Activated T-cell treated with anti-CD3 and anti-CD28 coated beads, Interleukin-2, amount 50 U/mL, for 72 hours (primary cell): ENCODE data around the gene DUSP22. TPM values are rescaled to one million over a fixed set of nuclear protein-coding genes. Genes with fewer than 3 reads are reported as not detected.

ENCODE experiments used
- ATAC-seq, 2 donors: fragments of 150-1000 bp; cut with Tn5 transposase; replicated peaks in 1 of 2; 2 replicates each; pipeline ENCODE4 v1.10.0; 2021; ENCODE audit warnings: moderate library complexity in 2 of 2, mild to moderate bottlenecking in 1 of 2
- DNase-seq, 2 donors: peaks; one replicate each; pipeline ENCODE4 v3.0.0; 2021 to 2022; ENCODE audit warnings: mixed read lengths in 1 of 2
- H3K27ac Mint-ChIP-seq: one replicate; pipeline ENCODE4 v1.8.0; 2022; ENCODE audit warnings: mild to moderate bottlenecking, moderate library complexity, mixed read lengths
- H3K27me3 Mint-ChIP-seq: one replicate; pipeline ENCODE4 v1.8.0; 2022; ENCODE audit warnings: low read depth, mixed read lengths
- H3K36me3 Mint-ChIP-seq, 2 donors: one replicate each; pipeline ENCODE4 v1.8.0; 2022; ENCODE audit warnings: mixed read lengths in 2 of 2, mild to moderate bottlenecking in 1 of 2; ENCODE audit not compliant: insufficient read depth in 2 of 2
- H3K4me1 Mint-ChIP-seq: one replicate; pipeline ENCODE4 v1.8.0; 2022; ENCODE audit warnings: low read depth, mixed read lengths
- H3K4me3 Mint-ChIP-seq, 2 donors: one replicate each; pipeline ENCODE4 v1.8.0; 2022; ENCODE audit warnings: mild to moderate bottlenecking in 2 of 2, mixed read lengths in 2 of 2, moderate library complexity in 2 of 2
- H3K9me3 Mint-ChIP-seq, 2 donors: one replicate each; pipeline ENCODE4 v1.8.0; 2022; ENCODE audit warnings: mixed read lengths in 2 of 2
- total RNA-seq, 2 donors: library from RNA; stranded (reverse); gene quantifications; one replicate each; pipeline ENCODE4 v1.2.3, GENCODE V29; 2022

Gene DUSP22
- total RNA-seq, 2 donors from 2014 or later = 43.6 to 48.6 TPM

DNA sequence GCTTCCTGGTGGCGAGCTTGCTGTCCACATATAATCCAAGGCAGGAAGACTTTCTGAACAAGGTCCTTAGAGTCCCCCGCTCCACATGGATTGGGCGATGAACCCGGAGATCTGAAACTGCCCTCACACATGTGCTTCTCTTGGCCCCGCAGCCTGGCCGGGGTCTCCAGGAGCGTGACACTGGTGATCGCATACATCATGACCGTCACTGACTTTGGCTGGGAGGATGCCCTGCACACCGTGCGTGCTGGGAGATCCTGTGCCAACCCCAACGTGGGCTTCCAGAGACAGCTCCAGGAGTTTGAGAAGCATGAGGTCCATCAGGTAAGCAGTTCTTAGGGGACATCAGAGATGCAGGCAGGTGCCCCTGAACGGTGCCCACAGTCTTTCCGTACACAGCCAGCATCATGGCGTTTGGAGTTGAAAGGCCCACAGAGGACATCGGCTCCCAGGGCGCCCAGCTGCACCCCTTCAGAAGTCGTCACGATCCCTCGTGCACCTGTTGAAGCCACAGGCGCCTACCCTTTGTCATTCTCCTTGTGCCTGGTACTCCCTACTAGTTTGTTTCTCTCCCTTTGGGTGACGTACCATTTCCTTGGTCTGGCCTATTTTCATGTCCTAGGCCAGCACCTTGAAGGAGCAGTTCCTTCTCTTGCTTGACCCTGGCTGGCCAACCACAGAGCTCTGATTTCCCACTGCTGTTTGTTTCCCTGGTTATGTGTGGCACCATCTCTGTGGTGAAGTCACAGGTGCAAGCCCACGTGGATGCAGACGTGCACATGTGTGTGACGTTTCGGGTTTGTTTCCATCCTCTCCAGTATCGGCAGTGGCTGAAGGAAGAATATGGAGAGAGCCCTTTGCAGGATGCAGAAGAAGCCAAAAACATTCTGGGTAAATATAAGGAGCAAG lies 55.9 kb downstream of the DUSP22 start:
- Mint-ChIP-seq H3K4me1 (no peaks in the 10 kb centered on the region), H3K27me3 (no peaks in the 10 kb centered on the region), H3K9me3 (no peaks in the 10 kb centered on the region), H3K4me3 (no peak overlapping the region), H3K36me3 (peaks cover 0 to 8% of the 10 kb centered on the region in 2 donors), H3K27ac (no peak overlapping the region)
- ATAC-seq (no peak), DNase-seq (no peak)

DNA sequence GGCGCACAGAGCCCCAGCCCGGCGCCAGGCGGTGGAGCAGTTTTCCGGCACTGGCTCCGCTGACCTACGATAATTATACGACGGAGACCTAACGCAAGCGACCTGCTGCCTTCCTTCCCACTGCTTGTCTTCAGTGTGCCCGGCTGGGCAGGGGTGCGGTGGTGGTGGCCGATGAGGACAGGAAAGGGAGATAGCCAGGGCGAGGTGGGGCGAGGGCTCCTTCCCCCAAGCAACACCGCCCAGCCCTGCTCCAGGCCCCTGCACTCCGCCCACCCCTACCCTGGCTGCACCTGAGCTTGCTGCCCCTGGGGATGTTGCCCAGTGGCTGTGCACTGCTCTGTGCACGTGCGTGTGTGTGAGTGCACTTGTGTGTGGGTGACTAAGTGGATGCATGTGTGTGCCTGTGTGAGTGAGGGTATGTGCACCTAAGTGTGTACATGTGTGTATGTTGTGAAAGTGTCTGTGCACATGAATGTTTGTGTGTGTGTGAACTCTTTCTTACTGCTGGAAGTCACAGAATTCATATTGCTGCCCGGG lies 56.6 kb downstream of the DUSP22 start:
- Mint-ChIP-seq H3K4me1 (no peaks in the 10 kb centered on the region), H3K9me3 (no peaks in the 10 kb centered on the region), H3K27ac (no peak overlapping the region), H3K4me3 (no peak overlapping the region), H3K27me3 (no peaks in the 10 kb centered on the region), H3K36me3 (peaks cover 0 to 8% of the 10 kb centered on the region in 2 donors)
- ATAC-seq (peak in 1 of 2 donors; percentile 19), DNase-seq (no peak)

DNA sequence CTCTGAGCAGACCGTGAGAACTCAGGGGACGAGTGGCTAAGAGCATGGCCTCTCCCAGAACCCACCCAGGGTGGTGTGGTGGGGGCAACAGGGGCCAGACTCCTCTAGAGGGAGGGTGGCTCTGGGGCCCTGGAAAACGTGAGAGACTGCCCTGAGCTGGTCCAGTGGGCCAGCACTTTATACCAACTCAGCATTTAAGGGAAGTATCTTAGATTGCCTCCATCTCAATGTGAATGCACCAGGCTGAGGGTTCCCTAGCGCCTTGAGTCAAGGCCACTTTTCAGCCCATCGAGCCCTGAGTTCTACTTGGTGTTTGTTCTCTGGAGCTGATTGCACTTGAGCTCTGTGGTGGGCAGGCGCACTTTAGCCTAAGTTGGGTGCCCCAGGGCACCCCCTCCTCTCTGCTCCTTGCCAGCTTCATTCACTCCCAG lies 57.2 kb downstream of the DUSP22 start:
- DNase-seq = no peak
- Mint-ChIP-seq H3K4me1 (no peaks in the 10 kb centered on the region), H3K9me3 (no peaks in the 10 kb centered on the region), H3K36me3 (peaks cover 0 to 8% of the 10 kb centered on the region in 2 donors), H3K4me3 (no peak overlapping the region), H3K27ac (no peak overlapping the region), H3K27me3 (no peaks in the 10 kb centered on the region)
- no peak for ATAC-seq

DNA sequence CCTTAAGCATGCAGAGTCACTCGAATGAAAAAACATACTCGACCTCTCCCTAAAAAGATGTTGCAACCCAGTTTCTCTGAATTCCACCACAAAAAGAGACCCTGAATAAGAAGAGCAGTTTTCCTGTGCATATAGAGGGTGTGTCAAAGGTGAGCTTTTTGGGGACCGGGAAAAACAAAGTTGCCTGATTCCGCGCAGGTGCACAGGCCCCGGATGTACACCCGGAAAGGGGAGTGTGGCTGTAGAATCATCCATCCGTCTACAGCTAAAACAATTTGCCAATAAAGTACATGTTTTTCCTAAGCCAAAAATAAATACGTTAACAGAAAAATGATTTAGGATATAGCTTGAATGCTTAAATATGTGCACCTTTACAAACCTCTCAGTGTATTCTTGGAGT lies 58.1 kb downstream of the DUSP22 start:
- no peak overlapping the region for H3K27ac Mint-ChIP-seq
- peaks cover 0 to 8% of the 10 kb centered on the region in 2 donors for H3K36me3 Mint-ChIP-seq
- H3K27me3 Mint-ChIP-seq = no peaks in the 10 kb centered on the region
- H3K4me3 Mint-ChIP-seq = no peak overlapping the region
- H3K9me3 Mint-ChIP-seq = no peaks in the 10 kb centered on the region
- no peaks in the 10 kb centered on the region for H3K4me1 Mint-ChIP-seq
- no peak for ATAC-seq
- no peak for DNase-seq

DNA sequence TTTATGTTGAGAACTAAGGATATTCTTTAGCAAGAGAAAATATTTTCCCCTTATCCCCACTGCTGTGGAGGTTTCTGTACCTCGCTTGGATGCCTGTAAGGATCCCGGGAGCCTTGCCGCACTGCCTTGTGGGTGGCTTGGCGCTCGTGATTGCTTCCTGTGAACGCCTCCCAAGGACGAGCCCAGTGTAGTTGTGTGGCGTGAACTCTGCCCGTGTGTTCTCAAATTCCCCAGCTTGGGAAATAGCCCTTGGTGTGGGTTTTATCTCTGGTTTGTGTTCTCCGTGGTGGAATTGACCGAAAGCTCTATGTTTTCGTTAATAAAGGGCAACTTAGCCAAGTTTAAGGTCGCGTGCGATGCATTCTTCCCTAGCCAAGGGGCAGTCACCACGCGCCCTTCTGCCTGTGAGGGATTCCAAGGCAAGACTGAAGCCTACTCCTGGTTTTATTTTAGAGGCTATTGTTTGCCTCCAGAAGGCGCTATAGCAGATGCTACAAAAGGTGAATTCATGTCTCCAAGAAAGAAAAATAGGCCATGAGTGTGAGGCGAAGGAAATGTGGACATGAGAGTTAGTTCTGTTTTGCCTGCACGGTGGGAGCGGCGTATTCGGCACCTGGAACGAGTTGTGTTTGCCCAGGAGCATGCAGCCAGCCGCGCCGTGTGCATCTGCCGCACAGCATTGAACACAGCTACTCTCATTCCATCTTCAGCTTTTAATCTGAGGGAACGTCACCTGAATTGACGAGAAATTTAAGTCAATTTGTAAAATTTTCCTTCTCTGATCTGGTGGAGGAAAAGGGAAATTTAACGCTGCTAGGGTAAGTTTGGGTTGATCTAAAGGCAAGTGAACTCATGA lies 59.0 kb downstream of the DUSP22 start:
- Mint-ChIP-seq H3K4me3 (no peak overlapping the region), H3K9me3 (no peaks in the 10 kb centered on the region), H3K27ac (no peak overlapping the region), H3K27me3 (no peaks in the 10 kb centered on the region), H3K36me3 (peaks cover 0 to 8% of the 10 kb centered on the region in 2 donors), H3K4me1 (no peaks in the 10 kb centered on the region)
- no peak for ATAC-seq
- DNase-seq = no peak

DNA sequence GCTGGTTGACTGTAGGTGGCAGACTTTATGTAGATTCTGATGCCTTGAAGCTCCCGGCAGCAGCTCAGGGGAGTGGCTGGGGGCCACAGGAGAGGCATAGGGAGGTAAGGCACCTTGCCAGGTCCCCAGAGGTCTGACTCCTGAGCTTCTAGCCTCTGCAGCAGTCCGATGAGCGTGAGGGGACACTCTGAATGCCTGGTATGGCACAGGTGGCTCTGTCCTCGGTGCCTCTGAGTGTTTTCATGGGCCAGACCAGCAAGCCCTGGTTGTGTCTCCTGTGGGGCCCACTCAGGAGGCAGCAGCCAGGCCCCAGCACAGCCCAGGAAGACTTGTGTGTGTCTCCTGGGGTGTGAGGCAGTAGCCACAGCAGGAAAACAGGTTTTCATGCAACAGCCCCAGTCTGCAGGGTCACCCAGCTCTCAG lies 59.6 kb downstream of the DUSP22 start:
- ATAC-seq (no peak), DNase-seq (no peak)
- Mint-ChIP-seq H3K4me1 (peaks cover 4% of the 10 kb centered on the region), H3K4me3 (no peak overlapping the region), H3K9me3 (no peaks in the 10 kb centered on the region), H3K27me3 (no peaks in the 10 kb centered on the region), H3K36me3 (peaks cover 0 to 8% of the 10 kb centered on the region in 2 donors), H3K27ac (no peak overlapping the region)

DNA sequence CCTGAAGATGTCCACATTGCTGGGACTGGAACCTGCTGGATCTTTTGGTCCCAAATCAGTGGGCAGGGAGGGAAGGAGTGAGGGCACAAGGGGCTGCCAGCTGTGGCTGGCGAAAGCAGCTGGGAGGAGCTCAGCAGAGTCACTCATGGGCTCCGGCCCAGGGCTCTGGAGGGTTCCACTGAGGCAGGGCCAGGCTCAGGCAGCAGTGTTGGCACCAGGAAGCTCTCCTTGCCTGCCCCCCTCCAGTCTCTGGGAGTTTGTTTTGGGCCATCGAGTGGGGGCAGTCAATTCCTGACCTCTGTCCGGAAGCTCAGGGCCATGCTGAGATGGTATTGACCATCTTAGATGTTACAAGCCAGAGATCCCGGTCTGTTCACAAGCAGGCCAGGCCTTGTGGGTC lies 60.2 kb downstream of the DUSP22 start:
- Mint-ChIP-seq H3K27me3 (no peaks in the 10 kb centered on the region), H3K4me3 (no peak overlapping the region)
- ATAC-seq = no peak

DNA sequence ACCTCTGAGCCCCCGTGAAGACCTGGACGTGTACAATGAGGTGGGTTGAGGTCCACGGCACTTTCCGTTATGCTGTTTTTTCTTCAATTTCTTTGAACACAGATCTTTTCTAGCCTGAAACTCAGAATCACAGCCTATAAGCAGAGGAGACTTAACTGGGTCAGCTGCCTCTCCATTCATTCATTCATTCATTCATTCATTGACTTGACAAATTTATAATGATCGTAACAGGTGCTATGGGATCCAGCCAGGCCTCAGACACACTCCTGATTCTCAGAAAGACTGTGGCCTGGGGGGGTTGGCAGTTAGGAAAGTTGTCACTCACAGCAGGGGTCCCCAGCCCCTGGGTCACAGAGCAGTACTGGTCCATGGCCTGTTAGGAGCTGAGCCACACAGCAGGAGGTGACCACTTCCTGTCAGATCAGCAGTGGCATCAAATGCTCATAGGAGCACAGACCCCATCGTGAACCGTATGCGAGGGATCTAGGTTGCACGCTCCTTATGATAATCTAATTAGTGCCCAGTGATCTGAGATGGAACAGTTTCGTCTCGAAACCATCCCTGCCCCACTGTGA lies 60.7 kb downstream of the DUSP22 start:
- Mint-ChIP-seq H3K27ac (no peak overlapping the region), H3K4me3 (no peak overlapping the region), H3K36me3 (peaks cover 0 to 5% of the 10 kb centered on the region in 2 donors), H3K27me3 (no peaks in the 10 kb centered on the region), H3K9me3 (no peaks in the 10 kb centered on the region), H3K4me1 (peaks cover 15% of the 10 kb centered on the region)
- no peak for ATAC-seq
- no peak for DNase-seq

More for the DNA sequence above, 60.2 kb downstream of the DUSP22 start:
- H3K4me1 Mint-ChIP-seq = peaks cover 10% of the 10 kb centered on the region
- no peak for DNase-seq
- H3K9me3 Mint-ChIP-seq = no peaks in the 10 kb centered on the region
- peaks cover 0 to 6% of the 10 kb centered on the region in 2 donors for H3K36me3 Mint-ChIP-seq
- no peak overlapping the region for H3K27ac Mint-ChIP-seq

DNA sequence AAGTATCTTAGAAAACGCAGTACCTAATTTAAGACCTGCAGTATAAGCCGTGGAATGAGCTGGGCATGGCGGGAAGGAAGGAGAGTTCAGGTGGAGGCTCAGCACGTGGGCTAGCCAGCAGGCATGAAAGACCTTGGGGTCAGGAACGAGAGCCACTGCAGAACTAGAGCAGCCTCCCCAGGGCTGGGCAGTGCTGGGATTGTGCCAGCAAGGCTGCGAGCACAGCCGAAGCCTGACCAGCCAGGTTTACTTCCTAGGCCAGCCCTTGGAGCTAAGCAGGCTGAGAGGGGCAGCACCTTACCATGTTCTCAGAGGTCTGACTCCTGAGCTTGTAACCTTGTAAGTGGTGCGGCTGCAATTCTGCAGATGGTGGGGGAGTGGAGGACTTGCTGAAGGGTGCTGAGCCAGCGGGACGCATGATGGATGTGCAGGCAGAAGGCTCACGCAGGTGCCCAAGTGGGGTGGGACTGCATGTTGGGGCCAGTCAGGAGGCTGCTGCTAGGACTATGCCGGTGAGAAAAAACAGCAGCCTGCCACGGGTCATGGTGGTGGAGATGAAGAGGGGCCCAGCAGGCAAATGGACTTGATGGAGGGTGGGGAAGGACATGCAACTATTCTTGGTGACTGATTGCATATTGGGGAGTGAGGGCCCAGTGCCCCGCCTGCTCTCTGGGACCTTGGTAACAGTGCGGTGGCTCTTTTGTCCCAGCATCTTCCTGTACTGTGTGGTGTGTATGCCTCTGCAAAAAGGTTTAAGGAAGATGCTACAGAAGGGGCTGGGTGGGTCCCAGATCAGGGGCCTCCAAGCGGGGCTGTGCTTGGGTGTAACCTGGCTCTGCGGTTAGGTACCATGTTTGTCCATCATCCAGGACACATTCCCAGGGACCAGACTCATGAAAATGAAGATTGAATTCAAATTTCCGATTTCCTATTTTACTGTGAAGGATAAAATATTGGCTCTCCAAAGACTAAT lies 61.6 kb downstream of the DUSP22 start:
- no peaks in the 10 kb centered on the region for H3K27me3 Mint-ChIP-seq
- H3K4me3 Mint-ChIP-seq = no peak overlapping the region
- H3K27ac Mint-ChIP-seq = no peak overlapping the region

DNA sequence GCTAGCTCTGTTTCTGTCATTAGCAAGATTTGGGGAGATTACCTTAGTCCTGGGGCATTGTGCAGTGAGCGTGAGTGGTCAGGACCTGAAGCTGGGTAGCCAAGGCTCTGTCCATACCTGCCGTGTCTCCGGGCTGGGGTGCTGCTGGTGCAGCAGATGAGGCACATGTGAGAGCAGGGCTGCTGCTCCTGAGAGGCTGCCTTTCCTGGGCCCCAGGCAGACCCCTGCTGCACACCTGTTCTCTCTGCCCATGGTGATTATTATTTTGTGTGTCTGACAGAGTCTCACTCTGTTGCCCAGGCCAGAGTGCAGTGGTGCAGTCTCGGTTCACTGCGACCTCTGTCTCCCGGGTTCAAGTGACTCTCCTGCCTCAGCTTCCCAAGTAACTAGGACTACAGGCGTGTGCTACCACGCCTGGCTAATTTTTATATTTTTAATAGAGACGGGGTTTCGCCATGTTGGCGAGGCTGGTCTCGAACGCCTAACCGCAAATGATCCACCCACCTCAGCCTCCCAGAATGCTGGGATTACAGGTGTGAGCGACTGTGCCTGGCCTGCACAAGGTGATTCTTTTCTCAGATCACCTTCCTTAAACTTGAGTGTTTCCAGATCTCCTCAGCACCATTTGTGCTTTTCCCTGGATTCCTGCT lies 62.5 kb downstream of the DUSP22 start:
- Mint-ChIP-seq H3K4me1 (peaks cover 19% of the 10 kb centered on the region), H3K27me3 (no peaks in the 10 kb centered on the region), H3K9me3 (no peaks in the 10 kb centered on the region), H3K36me3 (no peaks in the 10 kb centered on the region), H3K4me3 (no peak overlapping the region), H3K27ac (no peak overlapping the region)
- ATAC-seq = no peak
- DNase-seq = no peak

More for the DNA sequence above, 61.6 kb downstream of the DUSP22 start:
- Mint-ChIP-seq H3K36me3 (no peaks in the 10 kb centered on the region), H3K9me3 (no peaks in the 10 kb centered on the region), H3K4me1 (peaks cover 19% of the 10 kb centered on the region)
- DNase-seq (no peak), ATAC-seq (no peak)

DNA sequence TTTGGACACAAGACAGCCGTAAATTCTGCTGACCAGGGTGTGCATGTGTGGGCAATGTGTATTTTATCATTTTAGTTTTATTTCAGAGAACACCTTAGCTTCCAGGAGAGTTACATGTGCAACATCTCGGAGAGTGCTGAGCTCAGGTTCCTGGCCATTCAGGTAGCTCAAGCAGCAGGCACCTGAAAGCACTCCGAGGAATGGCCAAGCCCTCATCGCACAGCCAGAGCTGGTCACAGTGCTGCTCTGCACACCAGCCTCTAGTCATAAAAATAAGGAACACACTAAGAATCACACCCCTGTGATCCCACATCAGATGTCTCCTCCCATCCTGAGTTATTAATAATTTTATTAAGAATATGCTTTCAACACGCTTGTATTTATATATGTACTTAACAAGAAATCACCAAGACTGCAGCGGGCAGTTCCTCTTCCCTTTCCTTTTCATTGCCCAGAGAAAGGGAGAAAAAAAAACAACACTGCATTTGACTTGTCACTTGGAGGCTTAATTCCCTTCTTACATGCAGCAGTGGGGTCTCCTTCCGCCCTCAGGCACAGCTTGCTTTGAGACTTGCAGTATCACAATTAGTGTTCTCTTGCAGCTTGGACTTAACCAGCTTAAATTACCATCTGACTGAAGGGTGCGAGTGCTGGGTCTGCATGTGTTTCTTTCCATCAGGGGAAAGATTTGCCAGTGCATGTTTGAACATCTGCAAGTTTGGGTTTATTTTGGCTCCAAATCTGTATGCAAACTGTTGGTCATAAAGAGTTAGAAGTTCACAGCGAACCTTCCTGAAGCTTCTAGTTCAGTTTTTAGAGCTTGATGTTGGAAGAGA lies 63.3 kb downstream of the DUSP22 start:
- Mint-ChIP-seq H3K27me3 (no peaks in the 10 kb centered on the region), H3K9me3 (no peaks in the 10 kb centered on the region), H3K27ac (no peak overlapping the region), H3K4me3 (no peak overlapping the region), H3K36me3 (no peaks in the 10 kb centered on the region), H3K4me1 (peaks cover 19% of the 10 kb centered on the region)
- ATAC-seq (no peak), DNase-seq (no peak)
